Hepatocyte (in vitro differentiated cells): ENCODE measurements around the gene CLASP2. TPM values are rescaled to one million over a fixed set of nuclear protein-coding genes. Genes with fewer than 3 reads are reported as not detected.

ENCODE experiments used
- DNase-seq: peaks from one replicate; pipeline ENCODE4 v3.0.0-alpha.2; 2016; ENCODE audit warnings: low spot score
- H2AFZ ChIP-seq: fragments of 200-600 bp; sonication (generic); 2 replicates; pipeline ENCODE4 v1.6.0; 2016; ENCODE audit warnings: antibody characterized with exemption, mild to moderate bottlenecking
- H3K27ac ChIP-seq: fragments of 200-600 bp; sonication (generic); 2 replicates; pipeline ENCODE4 v1.5.1; 2016; ENCODE audit warnings: mild to moderate bottlenecking
- H3K27me3 ChIP-seq: fragments of 200-600 bp; sonication (generic); 2 replicates; pipeline ENCODE4 v1.6.1; 2016
- H3K36me3 ChIP-seq: fragments of 200-600 bp; sonication (generic); replicated peaks from 2 replicates; pipeline ENCODE4 v1.5.1; 2016; ENCODE audit warnings: low read depth; ENCODE audit not compliant: insufficient read depth
- H3K4me1 ChIP-seq: fragments of 200-600 bp; sonication (generic); 2 replicates; pipeline ENCODE4 v1.5.1; 2016; ENCODE audit warnings: mild to moderate bottlenecking, moderate library complexity; ENCODE audit not compliant: insufficient read depth
- H3K4me2 ChIP-seq: fragments of 200-600 bp; sonication (generic); 2 replicates; pipeline ENCODE4 v1.6.0; 2016
- H3K4me3 ChIP-seq: fragments of 200-600 bp; sonication (generic); 2 replicates; pipeline ENCODE4 v1.5.1; 2016; ENCODE audit warnings: mild to moderate bottlenecking
- H3K79me2 ChIP-seq: fragments of 200-600 bp; sonication (generic); 2 replicates; pipeline ENCODE4 v1.6.0; 2017; ENCODE audit warnings: mild to moderate bottlenecking
- H3K9me2 ChIP-seq: fragments of 200-600 bp; sonication (generic); replicated peaks from 2 replicates; pipeline ENCODE4 v1.6.0; 2017; ENCODE audit warnings: mild to moderate bottlenecking; ENCODE audit not compliant: insufficient read depth
- H3K9me3 ChIP-seq: fragments of 200-600 bp; sonication (generic); 2 replicates; pipeline ENCODE4 v1.5.1; 2016; ENCODE audit warnings: low read depth, mild to moderate bottlenecking
- H4K20me1 ChIP-seq: fragments of 200-600 bp; sonication (generic); 2 replicates; pipeline ENCODE4 v1.6.0; 2016; ENCODE audit warnings: mild to moderate bottlenecking; ENCODE audit not compliant: insufficient read depth, poor library complexity, severe bottlenecking
- CTCF ChIP-seq: fragments of 200-600 bp; sonication (generic); IDR thresholded peaks from 2 replicates; pipeline ENCODE4 v1.5.1; 2016; ENCODE audit warnings: antibody characterized with exemption, mild to moderate bottlenecking; ENCODE audit not compliant: poor library complexity
- EZH2 ChIP-seq: fragments of 200-600 bp; sonication (generic); IDR thresholded peaks from 2 replicates; pipeline ENCODE4 v1.6.1; 2016; ENCODE audit warnings: antibody characterized with exemption, mild to moderate bottlenecking, borderline replicate concordance
- EZH2phosphoT487 ChIP-seq: fragments of 200-600 bp; sonication (generic); IDR thresholded peaks from one replicate; pipeline ENCODE4 v1.6.1; 2018; ENCODE audit warnings: antibody characterized with exemption, mild to moderate bottlenecking, low read depth, moderate library complexity; ENCODE audit not compliant: unreplicated experiment, severe bottlenecking
- WGBS: methylation state at CpG from one replicate; pipeline ENCODE4 v1.1.6; 2016; ENCODE audit warnings: low lambda C conversion rate; ENCODE audit errors: missing lambda C conversion rate; 5-methylcytosine and 5-hydroxymethylcytosine counted together
- polyA plus RNA-seq: library from polyadenylated mRNA; unstranded; fragments of >200 nt; fragmentation: Nextera tagmentation; extraction: Ambion mirVana; gene quantifications from 2 replicates; pipeline ENCODE4 v1.2.1, GENCODE V29; 2016
- total RNA-seq: library from RNA; depleted of rRNA; stranded (reverse); fragments of >200 nt; gene quantifications from 2 replicates; pipeline ENCODE4 v1.2.3, GENCODE V29; 2014

The CLASP2 gene
- total and polyA plus RNA-seq, 2 experiments from 2014 or later, result 12.0 to 34.5 TPM

- Histone ChIP-seq H2AFZ (no peak overlapping the region), H3K9me3 (peaks cover 6% of the 10 kb centered on the region), H3K4me2 (no peak overlapping the region), H3K36me3 (no peaks in the 10 kb centered on the region), H3K27me3 (no peaks in the 10 kb centered on the region), H3K79me2 (no peaks in the 10 kb centered on the region), H3K4me3 (no peak overlapping the region), H3K27ac (no peak overlapping the region), H3K4me1 (no peaks in the 10 kb centered on the region), H4K20me1 (no peaks in the 10 kb centered on the region), H3K9me2 (no peaks in the 10 kb centered on the region)
- no peak for DNase-seq
- WGBS, result 87% methylated on average over 1 of the region's 1 CpG
- no peak for TF ChIP-seq CTCF
Measured at GRCh38 chr3:33521736-33522135, 196.3 kb downstream of the CLASP2 start.

GRCh38 chr3:33513262-33513863, 204.7 kb downstream of the CLASP2 start:
- Histone ChIP-seq H3K27me3 (no peaks in the 10 kb centered on the region), H3K79me2 (no peaks in the 10 kb centered on the region), H3K4me1 (no peaks in the 10 kb centered on the region), H3K27ac (no peak overlapping the region), H3K4me2 (no peak overlapping the region), H2AFZ (no peak overlapping the region), H3K9me3 (no peaks in the 10 kb centered on the region), H3K4me3 (no peak overlapping the region), H4K20me1 (no peaks in the 10 kb centered on the region), H3K9me2 (no peaks in the 10 kb centered on the region), H3K36me3 (no peaks in the 10 kb centered on the region)
- TF ChIP-seq EZH2 (no peak), EZH2phosphoT487 (no peak), CTCF (no peak)
- DNase-seq, result no peak
- WGBS, result over 99% methylated on average over 6 of the region's 6 CpGs

DNA sequence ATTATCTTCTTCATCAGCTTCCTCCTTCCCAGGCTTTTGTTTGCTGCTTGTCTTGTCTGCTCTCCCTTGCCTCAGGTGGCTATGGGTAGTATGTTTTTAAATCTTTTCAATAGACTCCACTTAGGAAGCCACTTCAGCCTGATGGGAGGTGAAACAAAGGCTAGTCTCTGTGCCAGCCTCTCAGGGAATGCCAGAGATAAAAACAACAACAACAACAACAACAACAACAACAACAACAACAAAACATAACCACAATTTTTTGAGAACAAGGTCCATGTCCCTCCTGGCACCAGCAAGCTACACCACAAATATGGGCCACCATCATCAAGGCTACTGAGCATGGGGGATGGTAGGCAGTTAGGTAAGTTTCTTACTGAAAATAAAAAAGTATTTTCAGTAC, 213.0 kb downstream of the CLASP2 start:
- H3K36me3 ChIP-seq, result peaks cover 3% of the 10 kb centered on the region
- H3K9me2 ChIP-seq, result no peaks in the 10 kb centered on the region

More for the DNA sequence above, 213.0 kb downstream of the CLASP2 start:
- no peak for DNase-seq
- no peaks in the 10 kb centered on the region for H3K79me2 ChIP-seq
- no peaks in the 10 kb centered on the region for H4K20me1 ChIP-seq
- H3K9me3 ChIP-seq, result peaks cover 4% of the 10 kb centered on the region
- H3K4me3 ChIP-seq, result no peak overlapping the region
- no peak overlapping the region for H3K27ac ChIP-seq
- no peaks in the 10 kb centered on the region for H3K4me1 ChIP-seq
- no peak overlapping the region for H2AFZ ChIP-seq
- TF ChIP-seq EZH2 (no peak), CTCF (no peak), EZH2phosphoT487 (no peak)
- H3K4me2 ChIP-seq, result no peak overlapping the region
- H3K27me3 ChIP-seq, result no peaks in the 10 kb centered on the region
